GM12878 (cell line): ENCODE measurements around the gene RFXANK. TPM values are rescaled to one million over a fixed set of nuclear protein-coding genes. Genes with fewer than 3 reads are reported as not detected.

Source experiments
- ATAC-seq: fragments of 200-7000 bp; cut with Tn5 transposase; 3 replicates; pipeline ENCODE4 v1.9.1; 2020; ENCODE audit warnings: mild to moderate bottlenecking, moderate library complexity
- BruUV-seq: library from RNA; stranded (reverse); fragments of 400-500 nt; replicated peaks from 2 replicates; lab custom pipeline; 2021; lab: Mats Ljungman, UMichigan
- CTCF ChIA-PET: fragments of 300-600 bp; sonication (Branson Sonifier 250); formaldehyde crosslinking; extraction: SDS; loops from one replicate; lab custom pipeline; 2021; ENCODE audit warnings: inconsistent platforms; lab: Yijun Ruan, JAX
- POLR2A ChIA-PET: fragments of 350-600 bp; formaldehyde crosslinking; extraction: SDS; loops from one replicate; lab custom pipeline; 2021; ENCODE audit warnings: inconsistent platforms; lab: Charles Lee
- RAD21 ChIA-PET: fragments of 300-600 bp; sonication (Branson Sonifier 250); formaldehyde crosslinking; loops from one replicate; lab custom pipeline; 2023; ENCODE audit warnings: antibody characterized with exemption; ENCODE audit not compliant: unreplicated experiment; lab: Charles Lee
- SMC1A ChIA-PET: fragments of 300-600 bp; sonication (Branson Sonifier 250); formaldehyde crosslinking; loops from one replicate; lab custom pipeline; 2023; ENCODE audit not compliant: unreplicated experiment, uncharacterized antibody; lab: Charles Lee
- DNase-seq: peaks from one replicate; pipeline ENCODE4 v3.0.0-alpha.2; 2011; ENCODE audit warnings: low read depth, low spot score
- FAIRE-seq: peaks from 3 replicates; lab custom pipeline; 2011; peaks lifted over from hg19 to GRCh38; lab: Jason Lieb, UNC
- H2AFZ ChIP-seq: 2 replicates; pipeline ENCODE4 v1.6.0; 2011; ENCODE audit warnings: low read depth, low read length, control low read depth; ENCODE audit not compliant: control insufficient read depth
- H3K27ac ChIP-seq: 2 replicates; pipeline ENCODE4 v1.5.1; 2011; ENCODE audit warnings: control low read depth; ENCODE audit not compliant: control insufficient read depth, insufficient read depth
- H3K27me3 ChIP-seq, 2 experiments: replicated peaks in 1 of 2; 2 replicates each; pipeline versions ENCODE4 v1.6.0 to v1.6.1; 2011; ENCODE audit warnings: low read length in 1 of 2; ENCODE audit not compliant: control insufficient read depth in 2 of 2, insufficient read depth in 2 of 2
- H3K36me3 ChIP-seq, 2 experiments: 2 replicates each; pipeline ENCODE4 v1.5.1; 2011; ENCODE audit warnings: low read length in 1 of 2; ENCODE audit not compliant: control insufficient read depth in 2 of 2, insufficient read depth in 2 of 2
- H3K4me1 ChIP-seq: 2 replicates; pipeline ENCODE4 v1.6.1; 2011; ENCODE audit warnings: mild to moderate bottlenecking, low read length, moderate library complexity, mixed read lengths; ENCODE audit not compliant: control insufficient read depth, insufficient read depth
- H3K4me2 ChIP-seq: 2 replicates; pipeline ENCODE4 v1.6.0; 2011; ENCODE audit warnings: control low read depth; ENCODE audit not compliant: control insufficient read depth, insufficient read depth
- H3K4me3 ChIP-seq: fragments of 200-600 bp; sonication (generic); 2 replicates; pipeline ENCODE4 v1.5.1; 2016
- H3K79me2 ChIP-seq: 2 replicates; pipeline ENCODE4 v1.6.0; 2011; ENCODE audit warnings: low read length; ENCODE audit not compliant: control insufficient read depth, insufficient read depth
- H3K9ac ChIP-seq: 2 replicates; pipeline ENCODE4 v1.8.0; 2011; ENCODE audit warnings: low read length, control low read depth, mixed read lengths; ENCODE audit not compliant: control insufficient read depth, insufficient read depth
- H3K9me3 ChIP-seq: replicated peaks from 3 replicates; pipeline ENCODE4 v1.5.1; 2011; ENCODE audit warnings: mild to moderate bottlenecking, low read length; ENCODE audit not compliant: control insufficient read depth, insufficient read depth
- H4K20me1 ChIP-seq: 2 replicates; pipeline ENCODE4 v1.6.0; 2011; ENCODE audit not compliant: control insufficient read depth, insufficient read depth
- WGBS: methylation state at CpG from one replicate; pipeline ENCODE4 v1.1.6; 2016; ENCODE audit warnings: low lambda C conversion rate; ENCODE audit not compliant: insufficient replicate concordance, insufficient coverage; ENCODE audit errors: missing lambda C conversion rate; 5-methylcytosine and 5-hydroxymethylcytosine counted together
- in situ Hi-C: fragments of 300-500 bp; cut with MboI; formaldehyde crosslinking; loops from 9 replicates; pipeline ENCODE4 v1.14.3; 2018; ENCODE audit warnings: mixed read lengths
- intact Hi-C: fragments of 100-400 bp; cut with micrococcal nuclease; formaldehyde crosslinking; loops from one replicate; pipeline ENCODE4 v1.14.2; 2022; ENCODE audit not compliant: unreplicated experiment
- polyA plus RNA-seq, 11 experiments: library from polyadenylated mRNA; depleted of rRNA in 4 of 11; unstranded in 6 of 11; stranded (reverse) in 5 of 11; fragments of >200 nt; fragmentation: Nextera tagmentation in 4 of 11; fragmentation: Illumina TruSeq in 1 of 11; extraction: Ambion mirVana in 4 of 11; extraction: Trizol in 1 of 11; gene quantifications; 1 replicate in 1 of 11; 2 replicates in 10 of 11; pipeline versions ENCODE4 v1.2.1 to v1.2.3, GENCODE V29; 2011 to 2016; ENCODE audit warnings: inconsistent platforms in 2 of 11, missing spikeins in 2 of 11, low read depth in 1 of 11
- total RNA-seq, 4 experiments: library from RNA; depleted of rRNA in 3 of 4; stranded (reverse); fragments of >200 nt in 3 of 4; fragmentation: Illumina TruSeq in 1 of 4; extraction: Trizol in 1 of 4; gene quantifications; 2 replicates each; pipeline versions ENCODE4 v1.2.1 to v1.2.3, GENCODE V29; 2013 to 2021
- TF ChIP-seq, protein P1 (sequence below): IDR thresholded peaks from 2 replicates; pipeline ENCODE4 v1.6.1; 2012; ENCODE audit warnings: mild to moderate bottlenecking, low read depth, low read length

Gene RFXANK
- total and polyA plus RNA-seq, 10 of the 15 experiments (the other 5 are each of a cell fraction or from before 2014, with no cell fraction given), result 70.8 to 125 (median 95.7) TPM

DNA sequence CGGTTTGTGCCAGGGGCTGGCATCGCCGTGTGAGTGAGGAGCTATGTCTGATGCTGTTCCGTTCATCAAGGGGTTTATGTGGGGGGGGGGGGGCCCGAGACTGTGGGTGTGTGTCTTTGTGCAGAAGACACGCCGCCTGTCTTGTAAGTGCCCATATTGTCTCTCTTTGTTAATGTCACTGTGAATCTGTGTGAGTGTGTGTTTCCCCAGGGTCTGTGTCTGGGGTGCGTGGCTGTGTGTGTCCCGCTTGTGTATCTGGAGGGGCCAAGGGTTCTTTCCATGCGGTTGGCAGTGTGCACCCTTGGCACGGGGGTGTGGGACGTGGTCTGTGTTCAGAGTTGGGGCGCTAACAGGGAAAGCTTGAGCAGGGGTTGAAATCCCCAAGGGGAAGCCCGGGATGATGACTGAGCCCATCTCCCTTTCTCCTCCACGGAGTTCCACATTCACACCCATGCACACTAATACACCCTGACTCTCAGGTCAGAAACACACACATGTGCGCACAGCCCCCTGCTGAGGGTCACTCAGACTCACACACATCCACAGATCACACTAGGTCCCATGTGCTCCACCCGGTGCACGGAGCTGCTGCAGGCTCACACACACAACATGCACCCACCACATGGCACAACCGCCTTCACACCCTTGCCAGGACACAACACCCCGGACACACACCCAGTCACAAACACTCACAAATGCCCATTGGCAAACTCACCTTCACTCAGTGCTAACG is 21.5 kb downstream of the RFXANK start:
- in situ Hi-C loops (no loop called here), intact Hi-C loops (no loop called here)
- TF ChIP-seq, protein P1, sequence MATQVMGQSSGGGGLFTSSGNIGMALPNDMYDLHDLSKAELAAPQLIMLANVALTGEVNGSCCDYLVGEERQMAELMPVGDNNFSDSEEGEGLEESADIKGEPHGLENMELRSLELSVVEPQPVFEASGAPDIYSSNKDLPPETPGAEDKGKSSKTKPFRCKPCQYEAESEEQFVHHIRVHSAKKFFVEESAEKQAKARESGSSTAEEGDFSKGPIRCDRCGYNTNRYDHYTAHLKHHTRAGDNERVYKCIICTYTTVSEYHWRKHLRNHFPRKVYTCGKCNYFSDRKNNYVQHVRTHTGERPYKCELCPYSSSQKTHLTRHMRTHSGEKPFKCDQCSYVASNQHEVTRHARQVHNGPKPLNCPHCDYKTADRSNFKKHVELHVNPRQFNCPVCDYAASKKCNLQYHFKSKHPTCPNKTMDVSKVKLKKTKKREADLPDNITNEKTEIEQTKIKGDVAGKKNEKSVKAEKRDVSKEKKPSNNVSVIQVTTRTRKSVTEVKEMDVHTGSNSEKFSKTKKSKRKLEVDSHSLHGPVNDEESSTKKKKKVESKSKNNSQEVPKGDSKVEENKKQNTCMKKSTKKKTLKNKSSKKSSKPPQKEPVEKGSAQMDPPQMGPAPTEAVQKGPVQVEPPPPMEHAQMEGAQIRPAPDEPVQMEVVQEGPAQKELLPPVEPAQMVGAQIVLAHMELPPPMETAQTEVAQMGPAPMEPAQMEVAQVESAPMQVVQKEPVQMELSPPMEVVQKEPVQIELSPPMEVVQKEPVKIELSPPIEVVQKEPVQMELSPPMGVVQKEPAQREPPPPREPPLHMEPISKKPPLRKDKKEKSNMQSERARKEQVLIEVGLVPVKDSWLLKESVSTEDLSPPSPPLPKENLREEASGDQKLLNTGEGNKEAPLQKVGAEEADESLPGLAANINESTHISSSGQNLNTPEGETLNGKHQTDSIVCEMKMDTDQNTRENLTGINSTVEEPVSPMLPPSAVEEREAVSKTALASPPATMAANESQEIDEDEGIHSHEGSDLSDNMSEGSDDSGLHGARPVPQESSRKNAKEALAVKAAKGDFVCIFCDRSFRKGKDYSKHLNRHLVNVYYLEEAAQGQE, result no peak
- H3K4me2 ChIP-seq, result peak overlapping the region; percentile 25; the same call in 1 of the 2 replicates
- BruUV-seq, result no TSS peak
- ChIA-PET SMC1A (no interaction called here), CTCF (interaction anchor here (1.0 kb wide), 1 partner anchor 39 kb away, joined by 3 read pairs; no protein-coding TSS in a partner anchor), RAD21 (no interaction called here), POLR2A (no interaction called here)
- H3K4me1 ChIP-seq, result peaks cover 10% of the 10 kb centered on the region; the same call in 1 of the 2 replicates
- DNase-seq (no peak), ATAC-seq (peak; percentile 35), FAIRE-seq (peak; percentile 13)
- no peaks in the 10 kb centered on the region for H3K79me2 ChIP-seq
- no peaks in the 10 kb centered on the region for H3K36me3 ChIP-seq
- H2AFZ ChIP-seq, result no peak overlapping the region
- H3K27me3 ChIP-seq, result peaks cover 0 to 2% of the 10 kb centered on the region in 2 experiments; a peak in 1 of 4 replicates
- WGBS, result 14% methylated on average over 20 of the region's 21 CpGs
- H3K9me3 ChIP-seq, result 0 out of 3 replicates have a peak, but pooled peaks cover 2% of the 10 kb centered on the region
- H3K4me3 ChIP-seq, result no peak overlapping the region
- H3K9ac ChIP-seq, result no peak overlapping the region
- no peak overlapping the region for H3K27ac ChIP-seq
- H4K20me1 ChIP-seq, result no peaks in the 10 kb centered on the region
